ENCODE measurements around the gene HBP1.
A peak's percentile ranks its signal among the peaks of the same experiment; 100 is the strongest.
"Not testable (repeated sequence)": the region's sequence is repeated elsewhere in the genome, so short reads cannot be mapped to it uniquely, and the experiment has no call there.

Gene HBP1

GRCh38 chr7:107232568-107233090, 63.8 kb downstream of the HBP1 start:
- DNase-seq: no peak

- DNase-seq: no peak
Observed at GRCh38 chr7:107233174-107233573, 64.4 kb downstream of the HBP1 start.

GRCh38 chr7:107233981-107234380, 65.2 kb downstream of the HBP1 start:
- DNase-seq: no peak

GRCh38 chr7:107234436-107234835, 65.6 kb downstream of the HBP1 start:
- peak in 1 of 2 experiments; percentile 27 for DNase-seq

GRCh38 chr7:107236862-107237261, 68.1 kb downstream of the HBP1 start:
- DNase-seq: no peak

- no peak for DNase-seq
Observed at GRCh38 chr7:107237451-107237850, 68.6 kb downstream of the HBP1 start.

GRCh38 chr7:107242267-107242666, 73.5 kb downstream of the HBP1 start:
- no peak for DNase-seq

- DNase-seq: no peak
Observed at GRCh38 chr7:107244613-107245012, 75.8 kb downstream of the HBP1 start.

GRCh38 chr7:107246836-107247235, 78.0 kb downstream of the HBP1 start:
- DNase-seq: not testable (repeated sequence)

GRCh38 chr7:107248551-107249316, 79.9 kb downstream of the HBP1 start:
- DNase-seq: no peak

- DNase-seq: no peak
Observed at GRCh38 chr7:107251963-107252362, 83.2 kb downstream of the HBP1 start.
